H9 (cell line): ENCODE measurements around the gene TWF1. TPM values are rescaled to one million over a fixed set of nuclear protein-coding genes. Genes with fewer than 3 reads are reported as not detected.

Experiments used
- DNase-seq: peaks from one replicate; pipeline ENCODE4 v3.0.0-alpha.2; 2017
- H2AFZ ChIP-seq: one replicate; pipeline ENCODE4 v1.6.1; 2013; ENCODE audit warnings: mild to moderate bottlenecking, low read length, control low read depth, moderate library complexity
- H2AK5ac ChIP-seq: 2 replicates; pipeline ENCODE4 v1.6.1; 2013; ENCODE audit warnings: low read length, control low read depth, mixed read lengths; ENCODE audit not compliant: insufficient read length
- H2BK120ac ChIP-seq: one replicate; pipeline ENCODE4 v1.6.1; 2013; ENCODE audit warnings: low read depth, mild to moderate bottlenecking, low read length, control low read depth, inconsistent platforms; ENCODE audit not compliant: poor library complexity, severe bottlenecking
- H2BK12ac ChIP-seq: 2 replicates; pipeline ENCODE4 v1.6.1; 2013; ENCODE audit warnings: low read length, control low read depth, mixed read lengths, low read depth; ENCODE audit not compliant: insufficient read length
- H2BK15ac ChIP-seq: 2 replicates; pipeline ENCODE4 v1.6.1; 2013; ENCODE audit warnings: low read depth, low read length, control low read depth
- H2BK20ac ChIP-seq: one replicate; pipeline ENCODE4 v1.6.1; 2013; ENCODE audit warnings: low read depth, mild to moderate bottlenecking, low read length, control low read depth, inconsistent platforms; ENCODE audit not compliant: poor library complexity, severe bottlenecking
- H2BK5ac ChIP-seq: 2 replicates; pipeline ENCODE4 v1.6.1; 2013; ENCODE audit warnings: low read length, control low read depth, mixed read lengths; ENCODE audit not compliant: insufficient read length
- H3K14ac ChIP-seq: 2 replicates; pipeline ENCODE4 v1.6.1; 2013; ENCODE audit warnings: low read length, control low read depth; ENCODE audit not compliant: insufficient read depth
- H3K18ac ChIP-seq: 2 replicates; pipeline ENCODE4 v1.6.1; 2013; ENCODE audit warnings: low read depth, mild to moderate bottlenecking, mixed read lengths, low read length, control low read depth; ENCODE audit not compliant: insufficient read length
- H3K23ac ChIP-seq: 2 replicates; pipeline ENCODE4 v1.6.1; 2013; ENCODE audit warnings: low read length, control low read depth, mixed read lengths, low read depth; ENCODE audit not compliant: insufficient read length
- H3K23me2 ChIP-seq: 2 replicates; pipeline ENCODE4 v1.6.1; 2013; ENCODE audit warnings: low read depth, mild to moderate bottlenecking, mixed read lengths, low read length, control low read depth; ENCODE audit not compliant: insufficient read length, poor library complexity, severe bottlenecking
- H3K27ac ChIP-seq: 2 replicates; pipeline ENCODE4 v1.5.1; 2013; ENCODE audit warnings: low read length, control low read depth, mixed read lengths, low read depth; ENCODE audit not compliant: insufficient read length
- H3K27me3 ChIP-seq: 2 replicates; pipeline ENCODE4 v1.6.1; 2013; ENCODE audit warnings: low read length, control low read depth, inconsistent platforms; ENCODE audit not compliant: insufficient read depth
- H3K4ac ChIP-seq: 2 replicates; pipeline ENCODE4 v1.6.1; 2013; ENCODE audit warnings: low read depth, mild to moderate bottlenecking, control low read depth, inconsistent platforms, low read length, moderate library complexity
- H3K4me1 ChIP-seq: 2 replicates; pipeline ENCODE4 v1.6.1; 2013; ENCODE audit warnings: low read length, control low read depth, inconsistent platforms; ENCODE audit not compliant: insufficient read depth
- H3K4me2 ChIP-seq: 2 replicates; pipeline ENCODE4 v1.6.1; 2013; ENCODE audit warnings: low read length, control low read depth, mixed read lengths; ENCODE audit not compliant: insufficient read length, insufficient read depth
- H3K56ac ChIP-seq: 2 replicates; pipeline ENCODE4 v1.6.1; 2013; ENCODE audit warnings: low read depth, mild to moderate bottlenecking, mixed read lengths, low read length, control low read depth; ENCODE audit not compliant: insufficient read length
- H3K79me1 ChIP-seq: 2 replicates; pipeline ENCODE4 v1.6.1; 2013; ENCODE audit warnings: low read depth, mild to moderate bottlenecking, moderate library complexity, low read length, control low read depth, inconsistent platforms; ENCODE audit not compliant: insufficient read depth, poor library complexity, severe bottlenecking
- H3K79me2 ChIP-seq: 2 replicates; pipeline ENCODE4 v1.6.1; 2013; ENCODE audit warnings: low read length, control low read depth, inconsistent platforms; ENCODE audit not compliant: insufficient read depth
- H3K9ac ChIP-seq: 2 replicates; pipeline ENCODE4 v1.6.1; 2013; ENCODE audit warnings: low read length, control low read depth, mixed read lengths; ENCODE audit not compliant: insufficient read length; ENCODE audit errors: extremely low read depth
- H3K9me3 ChIP-seq: one replicate; pipeline ENCODE4 v1.6.1; 2013; ENCODE audit warnings: low read depth, low read length, inconsistent platforms; ENCODE audit not compliant: control insufficient read depth
- H3T11ph ChIP-seq: one replicate; pipeline ENCODE4 v1.6.1; 2013; ENCODE audit warnings: mild to moderate bottlenecking, low read length, control low read depth, inconsistent platforms
- H4K20me1 ChIP-seq: one replicate; pipeline ENCODE4 v1.6.1; 2013; ENCODE audit not compliant: control insufficient read depth, insufficient read length, insufficient read depth
- H4K5ac ChIP-seq: 2 replicates; pipeline ENCODE4 v1.6.1; 2013; ENCODE audit warnings: low read depth, mild to moderate bottlenecking, mixed read lengths, low read length, control low read depth; ENCODE audit not compliant: insufficient read length
- H4K8ac ChIP-seq: replicated peaks from 2 replicates; pipeline ENCODE4 v1.6.1; 2013; ENCODE audit warnings: low read length, control low read depth, mixed read lengths, low read depth; ENCODE audit not compliant: insufficient read length
- H4K91ac ChIP-seq: 2 replicates; pipeline ENCODE4 v1.6.1; 2013; ENCODE audit warnings: low read depth, mild to moderate bottlenecking, moderate library complexity, mixed read lengths, low read length, control low read depth; ENCODE audit not compliant: insufficient read length
- H3K27ac Mint-ChIP-seq, 3 experiments: 2 replicates in 2 of 3; 3 replicates in 1 of 3; pipeline ENCODE4 v1.8.0; 2020 to 2021; ENCODE audit warnings: mixed read lengths in 3 of 3, mild to moderate bottlenecking in 1 of 3, moderate library complexity in 1 of 3
- H3K27me3 Mint-ChIP-seq: 2 replicates; pipeline ENCODE4 v1.8.0; 2021; ENCODE audit warnings: low read depth, mild to moderate bottlenecking, moderate library complexity, mixed read lengths
- H3K36me3 Mint-ChIP-seq, 3 experiments: 2 replicates in 2 of 3; 3 replicates in 1 of 3; pipeline ENCODE4 v1.8.0; 2020 to 2021; ENCODE audit warnings: low read depth in 3 of 3, mixed read lengths in 3 of 3; ENCODE audit not compliant: insufficient read depth in 1 of 3
- H3K4me1 Mint-ChIP-seq, 2 experiments: 2 replicates each; pipeline ENCODE4 v1.8.0; 2020; ENCODE audit warnings: mixed read lengths in 2 of 2
- H3K4me3 Mint-ChIP-seq, 2 experiments: 2 replicates in 1 of 2; 3 replicates in 1 of 2; pipeline ENCODE4 v1.8.0; 2020 to 2021; ENCODE audit warnings: mild to moderate bottlenecking in 2 of 2, mixed read lengths in 2 of 2, moderate library complexity in 1 of 2
- H3K9me3 Mint-ChIP-seq, 2 experiments: 2 replicates in 1 of 2; 3 replicates in 1 of 2; pipeline ENCODE4 v1.8.0; 2020; ENCODE audit warnings: mild to moderate bottlenecking in 2 of 2, mixed read lengths in 2 of 2, moderate library complexity in 1 of 2
- CTCF ChIP-seq: fragments of 200-600 bp; sonication (generic); conservative IDR thresholded peaks from 3 replicates; pipeline ENCODE4 v1.8.0; 2021; ENCODE audit warnings: antibody characterized with exemption, mild to moderate bottlenecking
- total RNA-seq: library from RNA; stranded (reverse); gene quantifications from 2 replicates; pipeline ENCODE4 v1.2.1, GENCODE V29; 2021

Gene TWF1
- total RNA-seq, 1 experiment from 2014 or later = 22.8 TPM

- Histone ChIP-seq H4K91ac (no peak overlapping the region), H3K23me2 (peaks cover 3% of the 10 kb centered on the region), H2AFZ (no peak overlapping the region), H3K9ac (no peak overlapping the region), H3K4me2 (no peak overlapping the region), H2BK20ac (no peak overlapping the region), H3K4me1 (peaks cover 5% of the 10 kb centered on the region), H3K27ac (no peak overlapping the region), H3K79me1 (no peaks in the 10 kb centered on the region), H2BK12ac (peak overlapping the region; percentile 76), H3K23ac (no peak overlapping the region), H4K8ac (no peak overlapping the region), H4K20me1 (no peaks in the 10 kb centered on the region), H2BK15ac (no peak overlapping the region), H2BK5ac (no peak overlapping the region), H3T11ph (no peak overlapping the region), H2BK120ac (no peak overlapping the region), H3K18ac (no peak overlapping the region), H3K56ac (no peak overlapping the region), H4K5ac (no peak overlapping the region), H3K27me3 (no peaks in the 10 kb centered on the region), H3K4ac (no peak overlapping the region), H3K79me2 (no peaks in the 10 kb centered on the region), H2AK5ac (no peak overlapping the region), H3K14ac (no peak overlapping the region), H3K9me3 (no peaks in the 10 kb centered on the region)
- no peaks in the 10 kb centered on the region for H3K27me3 Mint-ChIP-seq
- H3K9me3 Mint-ChIP-seq = no peaks in the 10 kb centered on the region
- TF ChIP-seq CTCF = no peak
- H3K36me3 Mint-ChIP-seq = no peaks in the 10 kb centered on the region
- H3K4me1 Mint-ChIP-seq = peaks cover 33 to 43% of the 10 kb centered on the region in 2 experiments
- H3K4me3 Mint-ChIP-seq = no peak overlapping the region
- DNase-seq = no peak
- peak overlapping the region; percentile 14 to 59 (median 42); a peak in 3 of 7 replicates for H3K27ac Mint-ChIP-seq
Observed at GRCh38 chr12:43763769-43764168, 42.3 kb downstream of the TWF1 start.
